ENCODE results near the gene OTC. TPM values are rescaled to one million over a fixed set of nuclear protein-coding genes. Genes with fewer than 3 reads are reported as not detected.

Gene OTC
- polyA plus RNA-seq, 1 donor (not counting 4 experiments of a cell fraction or from before 2014, with no cell fraction given) = not detected

- no peak for TF ChIP-seq CTCF (optimal IDR thresholded peaks at IDR 0.05 in 1 of 3, IDR thresholded peaks at IDR 0.05 in 1 of 3, conservative IDR thresholded peaks at IDR 0.05 in 1 of 3; ENCODE audit: extremely low read depth in 1 of 3, insufficient read depth in 2 of 3, low read length in 3 of 3)
- TF ChIP-seq EZH2 (IDR thresholded peaks at IDR 0.05; ENCODE audit: low read length) = no peak
- no peak overlapping the region for H3K9ac ChIP-seq (ENCODE audit: control insufficient read depth, extremely low read depth, insufficient read depth, low read length)
- DNase-seq (ENCODE audit: low read depth, low spot score) = no peak
- no peak overlapping the region for H2AFZ ChIP-seq (ENCODE audit: control insufficient read depth, low read length)
- H3K4me3 ChIP-seq (ENCODE audit: control insufficient read depth in 2 of 3, extremely low read depth in 1 of 3, insufficient read depth in 2 of 3, low read depth in 1 of 3, low read length in 3 of 3) = no peak overlapping the region
- H3K36me3 ChIP-seq (ENCODE audit: control insufficient read depth in 2 of 2, extremely low read depth in 1 of 2, insufficient read depth in 2 of 2, low read length in 2 of 2) = no peaks in the 10 kb centered on the region
- no peak for FAIRE-seq
- dilution Hi-C loops (cut with MboI; ENCODE audit: extremely low pct_ligation_motif_present, low sequenced_read_pairs) = no loop called here
- H3K4me1 ChIP-seq (ENCODE audit: control insufficient read depth, extremely low read depth, insufficient read depth, low read length) = no peaks in the 10 kb centered on the region
- H3K9me3 ChIP-seq (ENCODE audit: control insufficient read depth, low read depth, low read length) = no peaks in the 10 kb centered on the region
- H3K27ac ChIP-seq (ENCODE audit: control insufficient read depth, insufficient read depth, low read length) = no peak overlapping the region
- H3K4me2 ChIP-seq (ENCODE audit: control insufficient read depth, extremely low read depth, insufficient read depth, low read depth, low read length) = no peak overlapping the region
- H3K9me1 ChIP-seq (ENCODE audit: control insufficient read depth, extremely low read depth, insufficient read depth, low read length) = no peaks in the 10 kb centered on the region
- no peaks in the 10 kb centered on the region for H4K20me1 ChIP-seq (ENCODE audit: control insufficient read depth, extremely low read depth, insufficient read depth, low read length)
- no peaks in the 10 kb centered on the region for H3K79me2 ChIP-seq (ENCODE audit: control insufficient read depth, insufficient read depth, low read length)
- H3K27me3 ChIP-seq (ENCODE audit: control insufficient read depth, extremely low read depth, insufficient read depth, low read length) = no peaks in the 10 kb centered on the region
Observed at GRCh38 chrX:38346150-38346549, 6.3 kb upstream of the OTC start.

GRCh38 chrX:38347136-38347535 lies 5.3 kb upstream of the OTC start:
- Histone ChIP-seq H2AFZ (ENCODE audit: control insufficient read depth, low read length) (no peak overlapping the region), H3K36me3 (ENCODE audit: control insufficient read depth in 2 of 2, extremely low read depth in 1 of 2, insufficient read depth in 2 of 2, low read length in 2 of 2) (no peaks in the 10 kb centered on the region), H4K20me1 (ENCODE audit: control insufficient read depth, extremely low read depth, insufficient read depth, low read length) (no peaks in the 10 kb centered on the region), H3K4me2 (ENCODE audit: control insufficient read depth, extremely low read depth, insufficient read depth, low read depth, low read length) (no peak overlapping the region), H3K27ac (ENCODE audit: control insufficient read depth, insufficient read depth, low read length) (no peak overlapping the region), H3K4me3 (ENCODE audit: control insufficient read depth in 2 of 3, extremely low read depth in 1 of 3, insufficient read depth in 2 of 3, low read depth in 1 of 3, low read length in 3 of 3) (no peak overlapping the region), H3K4me1 (ENCODE audit: control insufficient read depth, extremely low read depth, insufficient read depth, low read length) (no peaks in the 10 kb centered on the region), H3K27me3 (ENCODE audit: control insufficient read depth, extremely low read depth, insufficient read depth, low read length) (no peaks in the 10 kb centered on the region), H3K9me3 (ENCODE audit: control insufficient read depth, low read depth, low read length) (no peaks in the 10 kb centered on the region), H3K79me2 (ENCODE audit: control insufficient read depth, insufficient read depth, low read length) (no peaks in the 10 kb centered on the region), H3K9ac (ENCODE audit: control insufficient read depth, extremely low read depth, insufficient read depth, low read length) (no peak overlapping the region), H3K9me1 (ENCODE audit: control insufficient read depth, extremely low read depth, insufficient read depth, low read length) (no peaks in the 10 kb centered on the region)
- DNase-seq (ENCODE audit: low read depth, low spot score) (no peak), FAIRE-seq (no peak)
- dilution Hi-C loops (cut with MboI; ENCODE audit: extremely low pct_ligation_motif_present, low sequenced_read_pairs) = no loop called here
- TF ChIP-seq CTCF (optimal IDR thresholded peaks at IDR 0.05 in 1 of 3, IDR thresholded peaks at IDR 0.05 in 1 of 3, conservative IDR thresholded peaks at IDR 0.05 in 1 of 3; ENCODE audit: extremely low read depth in 1 of 3, insufficient read depth in 2 of 3, low read length in 3 of 3) (no peak), EZH2 (IDR thresholded peaks at IDR 0.05; ENCODE audit: low read length) (no peak)
